HG02759 (cell line): Measurements from ENCODE around the gene TSEN2.

Source experiments
- ATAC-seq: cut with Tn5 transposase; IDR thresholded peaks from one replicate; pipeline ENCODE4 v1.9.1; 2021; ENCODE audit warnings: mild to moderate bottlenecking, moderate library complexity; ENCODE audit not compliant: unreplicated experiment

The TSEN2 gene

DNA sequence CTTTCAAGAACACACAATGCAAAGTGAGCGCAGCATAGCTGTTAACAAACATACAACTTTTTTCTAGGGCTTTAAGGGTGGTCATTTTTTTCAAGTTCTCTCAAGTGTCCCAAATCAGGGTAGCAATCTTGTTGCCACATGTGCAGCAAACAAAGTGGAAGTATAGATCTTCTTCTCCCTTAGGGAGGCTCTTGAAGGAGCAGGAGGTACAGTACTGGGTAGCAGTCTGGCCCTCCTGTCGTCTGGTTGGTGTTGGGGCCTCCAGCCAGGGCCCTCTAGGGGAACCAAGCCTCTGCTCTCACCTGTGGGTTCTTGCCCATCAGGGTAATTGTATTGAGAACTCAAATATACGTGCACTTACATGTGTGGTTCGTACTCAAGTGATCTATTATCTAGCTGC lies 98.5 kb downstream of the TSEN2 start:
- no peak for ATAC-seq
